Skeletal muscle cell (primary cell): ENCODE measurements around the gene BRICD5.

ENCODE experiments used
- DNase-seq: peaks from one replicate; pipeline ENCODE4 v3.0.0-alpha.2; 2010; ENCODE audit warnings: low read depth
- H3K4me3 ChIP-seq: 2 replicates; pipeline ENCODE4 v1.5.1; 2011; ENCODE audit warnings: low read depth, mild to moderate bottlenecking, control low read depth, low read length, moderate library complexity

BRICD5 gene

DNA sequence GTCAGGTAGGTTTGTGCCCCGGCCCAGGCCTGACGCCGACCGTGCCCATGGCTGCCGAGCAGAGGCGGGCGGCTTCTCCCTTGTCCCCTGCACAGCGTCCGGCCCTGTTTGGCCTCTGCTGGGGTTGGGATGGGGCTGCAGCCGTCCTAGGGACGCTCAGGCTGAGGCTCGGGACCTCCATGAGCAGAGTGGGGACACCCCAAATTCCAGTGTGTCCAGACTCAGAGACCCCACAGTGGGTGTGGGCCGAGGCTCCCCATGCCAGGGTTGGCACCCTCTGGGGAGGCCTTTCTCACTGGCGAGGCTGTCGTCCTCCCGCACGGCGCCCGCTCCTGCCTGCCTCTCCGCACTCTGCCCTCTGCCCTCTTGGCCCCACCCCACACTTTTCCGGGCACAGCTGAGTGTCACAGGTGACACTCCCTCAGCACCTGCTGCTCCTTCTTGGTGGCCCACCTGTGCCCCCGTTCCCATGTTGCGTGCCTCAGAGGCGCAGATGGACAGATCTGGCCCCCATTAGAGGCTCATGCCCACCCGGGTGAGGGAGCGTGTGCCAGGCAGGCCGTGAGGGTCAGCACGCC is 39.0 kb downstream of the BRICD5 start:
- no peak overlapping the region for H3K4me3 ChIP-seq
- DNase-seq = no peak

DNA sequence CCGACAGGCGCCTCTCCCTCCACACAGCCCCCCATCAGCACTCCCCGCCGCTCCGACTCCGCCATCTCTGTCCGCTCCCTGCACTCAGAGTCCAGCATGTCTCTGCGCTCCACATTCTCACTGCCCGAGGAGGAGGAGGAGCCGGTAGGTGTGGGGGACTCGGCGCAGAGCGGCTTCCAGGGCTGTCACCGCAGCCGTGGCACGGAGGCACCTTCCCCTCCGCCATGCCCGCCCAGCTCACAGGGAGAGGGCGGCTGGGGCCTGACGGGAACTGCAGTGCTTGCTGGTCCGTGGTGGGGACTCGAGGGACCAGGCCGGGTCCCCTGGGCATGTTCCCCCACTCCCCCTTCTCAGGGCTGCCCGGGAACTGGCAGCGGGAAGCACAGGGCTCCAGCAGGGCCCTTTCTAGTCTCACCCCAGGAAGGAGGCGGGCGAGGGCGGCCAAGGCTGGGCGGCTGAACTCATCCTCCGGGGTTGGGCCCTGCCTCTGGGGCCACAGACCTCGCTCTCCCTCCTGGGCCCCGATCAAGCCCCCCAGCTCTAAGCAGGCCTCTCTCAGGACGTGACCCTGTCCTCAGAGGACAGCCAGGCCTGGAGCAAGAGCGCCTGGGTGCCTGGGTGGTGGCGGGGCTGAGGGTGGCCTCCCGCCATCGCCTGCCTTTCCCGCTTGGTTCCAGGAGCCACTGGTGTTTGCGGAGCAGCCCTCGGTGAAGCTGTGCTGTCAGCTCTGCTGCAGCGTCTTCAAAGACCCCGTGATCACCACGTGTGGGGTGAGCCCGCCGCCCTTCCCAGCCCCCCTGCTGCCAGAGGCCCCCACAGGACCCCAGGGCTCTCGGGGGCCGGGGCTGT is 39.9 kb downstream of the BRICD5 start:
- DNase-seq = no peak
- no peak overlapping the region for H3K4me3 ChIP-seq

DNA sequence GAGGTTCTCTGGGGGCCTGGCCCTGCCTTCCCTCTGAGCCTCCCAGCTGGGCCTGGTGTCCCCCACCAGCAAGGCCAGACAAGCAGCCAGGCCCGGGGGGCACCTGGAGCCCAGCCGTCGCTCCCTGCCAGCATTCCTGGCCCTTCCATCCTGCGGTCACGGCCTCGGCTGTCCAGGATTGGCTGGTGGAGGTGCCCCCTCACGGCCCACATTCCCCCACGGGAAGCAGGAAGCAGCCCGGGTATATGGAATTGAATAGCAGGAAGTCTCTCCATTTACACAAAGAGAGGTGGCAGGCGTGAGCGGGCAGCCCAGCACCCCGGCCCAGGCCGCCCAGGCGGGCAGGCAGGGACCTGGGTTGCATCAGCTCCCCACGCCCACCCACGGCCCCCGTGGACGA is 40.6 kb downstream of the BRICD5 start:
- H3K4me3 ChIP-seq = no peak overlapping the region
- no peak for DNase-seq

GRCh38 chr16:2167068-2167638 is 43.5 kb downstream of the BRICD5 start:
- no peak overlapping the region for H3K4me3 ChIP-seq
- DNase-seq = no peak

DNA sequence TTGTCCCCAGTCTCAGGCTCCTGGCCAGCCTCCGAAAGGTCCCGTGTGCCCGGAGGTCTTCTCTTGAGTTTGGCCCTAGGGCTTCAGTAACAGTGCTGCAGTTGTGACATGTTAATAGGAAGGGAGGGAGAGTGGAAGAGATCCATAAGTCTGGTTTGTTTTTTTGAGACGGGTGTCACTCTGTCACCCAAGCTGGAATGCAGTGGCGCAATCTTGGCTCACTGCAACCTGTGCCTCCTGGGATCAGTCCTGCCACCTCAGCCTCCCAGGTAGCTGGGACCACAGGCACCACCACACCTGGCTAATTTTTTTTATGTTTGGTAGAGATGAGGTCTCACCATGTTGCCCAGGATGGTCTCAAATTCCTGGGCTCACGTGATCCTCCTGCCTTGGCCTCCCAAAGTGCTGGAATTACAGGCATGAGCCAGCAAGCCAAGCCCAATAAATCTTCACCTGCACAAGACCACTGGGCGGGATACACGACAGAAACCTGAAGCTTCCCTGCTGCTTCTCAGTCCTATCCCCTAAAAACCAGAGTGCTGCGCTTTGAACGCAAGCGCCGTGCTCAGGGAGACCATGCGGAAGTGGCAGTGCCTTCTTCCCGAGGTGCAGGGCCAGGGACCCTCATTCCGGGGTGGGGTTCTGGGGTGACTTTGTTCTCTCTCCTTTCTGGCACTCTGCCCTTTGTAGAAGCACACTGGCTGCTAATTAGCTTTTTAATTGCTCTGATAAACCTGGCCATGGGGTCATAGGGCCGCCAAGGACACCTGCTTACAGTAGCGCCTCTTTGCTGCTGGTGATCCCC is 44.2 kb downstream of the BRICD5 start:
- H3K4me3 ChIP-seq = no peak overlapping the region
- DNase-seq = no peak

GRCh38 chr16:2165861-2166260 is 44.8 kb downstream of the BRICD5 start:
- no peak for DNase-seq
- H3K4me3 ChIP-seq = no peak overlapping the region

DNA sequence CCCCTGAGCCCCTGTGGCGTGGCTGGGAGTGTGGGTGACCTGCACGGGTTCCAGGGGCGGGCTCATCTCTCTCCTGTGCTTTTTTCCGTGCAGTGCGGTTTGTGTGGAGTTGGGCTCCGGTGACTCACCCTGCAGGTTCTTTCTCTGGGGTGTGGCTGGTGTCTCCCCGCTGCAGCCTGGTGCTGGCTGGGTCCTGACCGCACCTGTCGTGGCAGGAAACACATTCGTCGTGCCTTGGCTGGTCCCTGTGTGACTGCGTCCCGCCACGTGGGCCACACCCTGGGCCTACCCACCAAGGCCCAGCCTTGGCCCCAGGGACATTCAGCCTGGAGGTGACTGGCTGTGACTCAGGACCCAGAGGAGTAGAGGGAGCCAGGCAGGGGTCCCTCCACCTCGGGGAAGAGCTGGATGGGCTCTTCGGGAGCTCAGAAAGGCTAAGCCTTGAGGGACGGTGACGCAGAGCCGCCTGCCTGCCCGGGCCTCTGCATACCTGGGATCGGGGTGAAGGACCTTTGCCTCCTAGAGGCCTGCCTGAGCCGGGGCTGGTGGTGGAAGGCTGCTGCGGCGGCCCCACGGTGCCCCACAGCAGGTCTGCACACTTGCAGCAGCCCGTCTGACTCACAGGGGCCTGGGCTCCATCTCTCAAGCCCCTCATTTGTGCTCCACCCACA is 47.3 kb downstream of the BRICD5 start:
- no peak for DNase-seq
- H3K4me3 ChIP-seq = no peak overlapping the region

DNA sequence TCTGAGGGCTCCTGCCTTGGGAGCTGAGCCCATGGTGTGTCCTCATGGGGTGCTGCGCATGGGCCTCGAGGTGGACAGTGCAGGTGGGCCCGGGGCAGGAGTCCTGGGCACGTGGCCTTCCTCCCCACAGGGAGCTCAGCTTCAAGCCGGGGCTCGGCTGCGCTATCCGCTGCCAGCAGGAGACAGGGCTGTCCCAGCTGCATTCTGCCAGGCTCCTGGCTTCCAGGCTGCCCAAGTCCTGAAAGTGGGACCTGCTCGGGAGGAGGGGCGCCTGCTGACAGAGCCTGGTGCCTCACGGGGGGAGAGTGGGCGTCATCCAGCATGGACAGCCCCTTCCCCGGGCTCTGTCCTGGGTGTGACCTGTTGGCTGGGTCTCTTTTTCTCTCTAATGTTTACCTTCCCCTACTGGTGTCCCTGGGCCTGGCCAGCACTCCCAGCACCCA is 48.0 kb downstream of the BRICD5 start:
- no peak for DNase-seq
- no peak overlapping the region for H3K4me3 ChIP-seq

GRCh38 chr16:2161911-2162310 is 48.8 kb downstream of the BRICD5 start:
- no peak for DNase-seq
- no peak overlapping the region for H3K4me3 ChIP-seq

DNA sequence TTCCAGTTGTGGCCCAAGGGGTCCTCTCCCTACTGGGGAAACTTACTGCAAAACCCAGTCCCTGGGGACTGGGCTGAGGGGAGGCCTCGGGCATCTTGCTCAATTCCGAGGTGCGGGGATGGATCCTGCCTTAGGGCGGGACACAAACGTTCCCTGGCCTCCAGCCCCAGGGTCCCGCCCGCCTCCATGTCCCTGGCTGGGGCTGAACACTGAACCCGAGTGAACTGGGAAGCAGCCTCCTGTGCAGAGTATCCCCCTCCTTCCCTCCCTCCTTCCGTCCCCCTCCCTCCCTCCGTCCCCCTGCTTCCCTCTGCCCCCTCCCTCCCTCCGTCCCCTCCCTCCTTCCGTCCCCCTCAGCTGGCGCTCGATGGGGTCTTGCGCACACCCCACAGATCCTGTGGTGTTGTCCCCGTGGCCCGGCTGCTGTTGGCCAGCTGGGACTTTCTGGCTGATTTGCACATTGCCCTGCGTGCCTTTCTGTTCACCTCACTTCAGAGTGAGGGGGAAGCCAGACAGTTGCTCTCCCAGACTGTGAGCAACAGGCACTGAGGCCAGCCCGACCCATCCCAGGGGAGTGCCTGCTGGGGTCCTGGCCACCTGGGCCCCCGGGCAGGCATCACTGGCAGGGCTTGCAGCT is 49.6 kb downstream of the BRICD5 start:
- DNase-seq = peak; percentile 38
- H3K4me3 ChIP-seq = no peak overlapping the region
